ENCODE data around the gene NRAS.
"Not testable (repeated sequence)": the region's sequence is repeated elsewhere in the genome, so short reads cannot be mapped to it uniquely, and the experiment has no call there.

NRAS gene

GRCh38 chr1:114716304-114717170 is at the start of gene NRAS:
NRAS (minus strand) TSS chr1:114716771; CDS start chr1:114716160, 611 bp downstream.
- peak; percentile 67 for DNase-seq (ENCODE audit: low read depth)

- no peak for DNase-seq (ENCODE audit: low read depth)
Measured at GRCh38 chr1:114764689-114765088, 48.1 kb upstream of the NRAS start.

GRCh38 chr1:114758256-114758832 is 41.8 kb upstream of the NRAS start:
- no peak for DNase-seq (ENCODE audit: low read depth)

- peak; percentile 94 for DNase-seq (ENCODE audit: low read depth)
Measured at GRCh38 chr1:114757455-114758255, 41.1 kb upstream of the NRAS start, which contains the start of gene CSDE1. CSDE1 (minus strand) TSS chr1:114757984; CDS start chr1:114739890, 18,094 bp downstream.

- peak; percentile 22 for DNase-seq (ENCODE audit: low read depth)
Measured at GRCh38 chr1:114756949-114757454, 40.4 kb upstream of the NRAS start.

- DNase-seq (ENCODE audit: low read depth) = no peak
Measured at GRCh38 chr1:114756009-114756892, 39.7 kb upstream of the NRAS start.

GRCh38 chr1:114755006-114755931 is 38.7 kb upstream of the NRAS start:
- no peak for DNase-seq (ENCODE audit: low read depth)

- DNase-seq (ENCODE audit: low read depth) = not testable (repeated sequence)
Measured at GRCh38 chr1:114753702-114754101, 37.1 kb upstream of the NRAS start.

- DNase-seq (ENCODE audit: low read depth) = no peak
Measured at GRCh38 chr1:114753143-114753542, 36.6 kb upstream of the NRAS start.

- DNase-seq (ENCODE audit: low read depth) = no peak
Measured at GRCh38 chr1:114750780-114751179, 34.2 kb upstream of the NRAS start.

- no peak for DNase-seq (ENCODE audit: low read depth)
Measured at GRCh38 chr1:114749835-114750234, 33.3 kb upstream of the NRAS start.

- no peak for DNase-seq (ENCODE audit: low read depth)
Measured at GRCh38 chr1:114746450-114747121, 30.0 kb upstream of the NRAS start.

- DNase-seq (ENCODE audit: low read depth) = peak; percentile 29
Measured at GRCh38 chr1:114745291-114745690, 28.7 kb upstream of the NRAS start.

- DNase-seq (ENCODE audit: low read depth) = no peak
Measured at GRCh38 chr1:114741963-114742746, 25.6 kb upstream of the NRAS start.

GRCh38 chr1:114740331-114740730 is 23.8 kb upstream of the NRAS start:
- DNase-seq (ENCODE audit: low read depth) = no peak

GRCh38 chr1:114737314-114737849 is 20.8 kb upstream of the NRAS start:
- DNase-seq (ENCODE audit: low read depth) = no peak

- DNase-seq (ENCODE audit: low read depth) = no peak
Measured at GRCh38 chr1:114735479-114735878, 18.9 kb upstream of the NRAS start.

GRCh38 chr1:114729782-114730181 is 13.2 kb upstream of the NRAS start:
- no peak for DNase-seq (ENCODE audit: low read depth)

GRCh38 chr1:114728553-114728952 is 12.0 kb upstream of the NRAS start:
- DNase-seq (ENCODE audit: low read depth) = no peak

Data from HS-5 (cell line).